GM18526 (cell line): ENCODE measurements around the gene UBR1.

ENCODE experiments used
- POLR2A ChIP-seq: IDR thresholded peaks from 3 replicates; pipeline ENCODE4 v1.6.1; 2011; ENCODE audit not compliant: insufficient read length; ENCODE audit errors: extremely low read depth

Gene UBR1

GRCh38 chr15:43008150-43008549 lies 97.7 kb downstream of the UBR1 start:
- no peak for TF ChIP-seq POLR2A

DNA sequence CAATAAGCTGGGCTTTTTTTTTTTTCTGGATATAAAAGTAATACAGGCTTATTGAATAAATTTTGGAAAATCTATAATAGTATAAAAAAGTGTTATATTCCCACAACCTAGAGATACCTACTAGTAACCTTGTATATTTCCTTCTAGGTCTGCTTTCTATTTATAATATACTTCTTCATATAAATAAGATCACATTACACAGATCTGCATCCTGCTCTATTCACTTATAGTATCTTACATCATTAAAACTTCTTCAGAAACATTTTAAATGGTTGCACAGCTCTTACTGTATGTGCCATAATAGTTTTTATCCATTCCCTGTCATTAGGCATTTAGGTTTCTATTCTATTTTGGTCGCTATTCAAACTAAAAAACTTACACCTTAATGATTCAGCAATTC lies 98.3 kb downstream of the UBR1 start:
- no peak for TF ChIP-seq POLR2A

DNA sequence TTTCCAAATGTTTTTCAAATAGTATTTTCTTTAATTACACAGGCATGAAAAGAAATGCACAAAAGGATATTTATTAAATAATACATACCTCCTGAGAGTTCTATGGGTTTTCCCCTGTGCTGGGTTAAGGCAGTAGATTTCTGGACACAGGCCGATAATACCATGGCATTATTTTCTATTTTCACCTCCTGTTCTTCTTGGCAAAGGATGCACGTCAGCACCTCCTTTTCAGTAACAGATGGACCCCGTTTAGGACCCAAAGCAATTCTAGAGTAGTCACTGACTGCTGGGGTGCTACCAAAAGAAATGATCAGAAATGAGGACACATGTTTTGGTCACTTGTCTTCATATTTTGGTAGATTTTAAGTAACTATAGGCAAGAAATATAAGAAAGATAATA lies 98.8 kb downstream of the UBR1 start:
- TF ChIP-seq POLR2A: no peak

DNA sequence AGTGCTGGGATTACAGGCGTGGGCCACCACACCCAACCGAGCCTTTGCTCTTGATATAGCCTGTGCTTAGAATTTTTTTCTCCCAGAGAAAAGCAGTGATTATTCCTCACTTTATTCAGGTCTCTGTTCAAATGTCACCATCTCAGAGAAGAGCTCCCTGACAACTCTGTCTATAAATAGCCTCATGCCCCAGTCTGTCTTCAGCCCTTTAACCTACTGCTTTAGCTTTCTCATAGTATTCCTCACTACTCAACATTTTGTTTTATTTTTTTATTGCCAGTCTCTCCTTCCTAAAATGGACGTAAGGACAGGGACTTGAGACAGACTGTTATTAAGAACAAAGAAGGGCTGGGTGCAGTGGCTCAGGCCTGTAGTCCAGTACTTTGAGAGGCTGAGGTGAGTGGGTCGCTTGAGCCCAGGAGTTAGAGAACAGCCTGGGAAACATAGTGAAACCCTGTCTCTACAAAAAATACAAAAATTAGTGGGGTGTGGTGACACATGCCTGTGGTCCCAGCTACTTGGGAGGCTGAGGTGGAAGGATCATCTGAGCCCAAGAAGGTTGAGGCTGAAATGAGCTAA lies 106.5 kb downstream of the UBR1 start:
- TF ChIP-seq POLR2A: no peak

DNA sequence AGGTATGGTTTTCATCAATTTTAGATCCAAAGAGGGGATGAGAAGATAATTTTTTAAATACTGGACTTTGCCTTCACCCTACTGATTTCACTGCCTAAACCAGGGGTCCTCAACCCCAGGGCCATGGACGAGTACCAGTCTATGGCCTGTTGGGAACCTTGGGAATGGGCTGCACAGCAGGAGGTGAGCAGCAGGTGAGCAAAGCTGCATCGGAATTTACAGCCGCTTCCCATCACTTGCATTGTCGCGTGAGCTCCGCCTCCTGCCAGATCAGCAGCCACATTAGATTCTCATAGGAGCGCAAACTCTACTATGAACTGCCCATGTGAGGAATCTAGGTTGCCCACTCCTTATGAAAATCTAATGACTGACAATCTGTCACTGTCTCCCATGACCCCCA lies 109.0 kb downstream of the UBR1 start:
- TF ChIP-seq POLR2A: no peak

GRCh38 chr15:42994546-42994945 lies 111.3 kb downstream of the UBR1 start:
- TF ChIP-seq POLR2A: no peak

- no peak for TF ChIP-seq POLR2A
These were observed 113.2 kb downstream of the UBR1 start for GRCh38 chr15:42992626-42993025.

DNA sequence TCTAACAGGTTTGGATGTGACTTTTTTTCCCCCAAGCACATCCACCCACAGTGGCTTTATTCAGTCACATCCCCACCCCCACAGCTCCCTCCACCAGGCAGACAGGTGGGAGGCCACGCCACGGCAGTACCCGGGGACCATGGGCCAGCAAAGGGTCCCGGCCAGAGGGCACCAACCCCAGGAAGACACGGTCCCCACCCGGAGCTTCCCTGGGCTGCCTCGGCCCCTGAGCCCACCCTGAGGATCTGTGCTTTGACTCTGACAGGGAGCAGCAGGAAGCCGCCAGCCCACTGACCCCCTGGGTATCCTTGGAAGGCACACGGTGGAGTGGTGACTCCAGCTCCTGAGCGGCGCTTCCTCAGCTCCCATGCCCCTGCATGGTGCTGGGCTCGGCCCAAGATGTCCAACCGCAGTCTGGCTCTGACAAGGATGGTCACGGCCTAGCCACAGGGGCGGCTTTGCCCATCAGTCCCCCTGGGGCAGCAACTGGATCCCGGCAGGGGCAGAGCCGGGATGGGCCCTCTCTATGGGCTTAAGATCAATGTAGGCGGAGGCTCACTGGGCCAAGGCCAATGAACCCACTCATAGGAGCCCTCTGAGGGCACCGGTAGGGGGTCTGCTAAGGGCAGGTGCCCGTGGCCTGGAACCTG lies 119.0 kb downstream of the UBR1 start:
- TF ChIP-seq POLR2A: no peak

- no peak for TF ChIP-seq POLR2A
These were observed 121.3 kb downstream of the UBR1 start for GRCh38 chr15:42984493-42985034.

DNA sequence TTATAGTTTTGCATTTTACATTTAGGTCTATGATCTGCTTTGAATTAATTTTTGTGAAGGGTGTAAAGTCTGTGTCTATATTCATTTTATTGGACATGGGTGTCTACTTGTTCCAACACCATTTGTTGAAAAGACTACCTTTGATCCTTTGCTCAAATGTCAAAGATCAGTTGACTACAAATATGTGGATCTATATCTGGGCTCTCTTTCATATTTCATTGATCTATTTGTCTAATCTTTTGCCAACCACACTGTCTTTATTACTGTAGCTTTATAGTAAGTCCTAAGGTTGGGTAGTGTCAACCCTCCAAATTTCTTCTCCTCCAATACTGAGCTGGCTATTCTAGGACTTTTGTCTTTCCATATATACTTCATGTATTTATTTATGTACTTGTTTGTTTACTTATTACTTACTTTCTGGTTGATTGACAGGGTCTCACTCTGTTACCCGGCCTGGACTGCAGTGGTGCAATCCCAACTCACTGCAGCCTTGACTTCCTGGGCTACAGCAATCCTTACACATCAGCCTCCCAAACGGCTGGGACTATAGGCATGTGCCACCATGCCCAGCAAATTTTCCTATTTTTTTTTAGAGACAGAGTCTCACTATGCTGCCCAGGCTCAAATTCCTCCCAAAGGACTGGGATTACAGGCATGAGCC lies 131.5 kb downstream of the UBR1 start:
- TF ChIP-seq POLR2A: no peak

GRCh38 chr15:42973114-42973513 lies 132.7 kb downstream of the UBR1 start:
- no peak for TF ChIP-seq POLR2A

DNA sequence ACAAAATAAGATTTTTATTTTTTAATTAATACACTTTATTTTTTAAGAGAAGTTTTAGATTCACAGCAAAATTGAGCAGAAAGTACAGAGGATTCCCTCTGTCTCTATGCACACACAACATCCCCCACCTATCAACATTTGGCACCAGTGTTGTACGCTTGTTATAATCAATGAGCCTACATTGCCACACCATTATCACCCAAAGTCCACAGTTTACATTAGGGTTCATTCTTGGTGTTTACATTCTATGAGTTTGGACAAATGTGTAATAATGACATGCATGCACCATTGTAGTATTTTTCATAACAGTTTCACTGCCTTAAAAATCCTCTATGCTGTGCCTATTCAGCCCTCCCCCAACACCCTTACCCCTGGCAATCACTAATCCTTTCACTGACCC lies 134.0 kb downstream of the UBR1 start:
- no peak for TF ChIP-seq POLR2A

DNA sequence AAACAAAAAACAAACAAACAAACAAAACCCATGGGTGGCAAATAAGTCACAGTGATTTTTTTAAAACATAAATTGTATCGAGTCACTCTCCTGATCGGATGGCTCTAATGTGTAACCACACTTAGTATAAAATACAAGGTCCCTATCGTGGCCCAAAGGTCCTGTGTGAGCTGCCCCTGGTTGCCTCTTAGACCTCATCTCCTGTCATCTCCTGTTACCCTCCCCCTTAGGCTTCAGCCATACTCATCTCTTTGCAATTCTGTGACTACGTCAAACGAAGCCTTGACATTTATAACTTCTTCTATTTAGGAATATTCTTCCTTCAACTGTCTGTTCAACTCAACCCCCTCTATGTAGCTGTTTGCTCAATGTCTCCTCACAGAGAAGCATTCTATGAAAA lies 141.4 kb downstream of the UBR1 start:
- TF ChIP-seq POLR2A: no peak

DNA sequence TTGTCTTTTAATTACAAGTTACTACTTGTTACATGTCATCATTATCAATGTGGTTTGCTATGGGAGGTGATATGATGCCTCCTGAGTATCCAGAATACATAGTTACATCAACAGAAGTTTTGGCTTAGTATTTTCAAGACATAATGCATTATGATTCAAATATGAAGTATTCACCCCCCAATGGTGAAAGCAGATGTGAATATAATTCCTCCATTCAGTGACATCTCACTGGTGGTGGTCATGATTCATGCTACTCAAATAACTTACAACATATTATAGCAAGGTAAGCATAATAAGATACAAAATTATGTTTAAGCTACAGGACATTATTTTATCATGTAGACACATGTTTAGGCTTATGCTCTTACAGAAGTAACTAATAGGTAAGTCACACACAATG lies 150.3 kb downstream of the UBR1 start:
- TF ChIP-seq POLR2A: no peak

DNA sequence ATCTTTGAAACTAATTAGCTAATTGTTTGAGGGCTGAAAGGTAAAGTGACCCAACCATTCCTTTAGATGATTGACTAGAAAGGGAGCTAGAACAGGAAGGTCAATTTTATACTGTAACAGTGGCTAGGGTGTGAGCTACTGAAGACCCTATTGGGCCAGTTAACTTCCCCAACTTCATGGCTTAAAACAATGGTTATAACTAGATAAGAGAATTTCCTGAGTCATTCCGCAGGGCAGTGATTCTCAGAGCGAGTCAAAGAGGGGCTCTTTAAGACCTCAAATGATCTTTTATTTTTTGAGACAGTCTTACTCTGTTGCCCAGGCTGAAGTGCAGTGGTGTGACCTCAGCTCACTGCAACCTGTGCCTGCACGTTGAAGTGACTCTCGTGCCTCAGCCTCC lies 151.5 kb downstream of the UBR1 start:
- TF ChIP-seq POLR2A: no peak

DNA sequence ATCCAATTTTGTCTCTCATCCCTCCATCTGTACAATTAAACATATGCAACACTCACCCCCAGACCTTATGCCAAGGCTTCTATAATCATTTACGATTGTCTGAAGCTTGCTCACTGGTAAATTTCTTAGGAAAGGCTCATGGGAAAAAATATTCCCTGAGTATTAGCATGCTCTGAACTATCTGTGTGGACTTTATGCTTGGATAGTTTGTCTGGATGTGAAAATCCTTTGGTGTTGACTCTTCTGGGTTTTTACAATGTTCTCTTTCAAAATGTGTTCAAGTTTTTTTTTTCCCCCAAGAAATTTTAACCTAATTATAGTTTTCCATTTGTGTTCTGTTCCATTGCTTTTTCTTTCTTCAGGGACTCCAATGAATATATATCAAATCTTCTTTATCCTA lies 165.3 kb downstream of the UBR1 start:
- no peak for TF ChIP-seq POLR2A
